Measurements from ENCODE around the gene ESYT2. TPM values are rescaled to one million over a fixed set of nuclear protein-coding genes. Genes with fewer than 3 reads are reported as not detected.

Gene ESYT2
- total and polyA plus RNA-seq, 2 of the 4 experiments (the other 2 are of a cell fraction), result 26.7 to 69.9 TPM

- ChIA-PET POLR2A (ENCODE audit: unreplicated experiment) (no interaction called here), CTCF (interaction anchor here (0.7 kb wide), 1 partner anchor 152 kb away, joined by 3 read pairs; no protein-coding TSS in a partner anchor)
- Histone ChIP-seq H3K36me3 (ENCODE audit: control insufficient read depth, insufficient read depth, low read length) (peaks cover 31% of the 10 kb centered on the region), H3K18ac (ENCODE audit: low read depth, low read length) (no peak overlapping the region), H2BK120ac (ENCODE audit: low read depth, low read length) (no peak overlapping the region), H3K4ac (ENCODE audit: low read depth, low read length) (no peak overlapping the region), H2AK9ac (replicated peaks; ENCODE audit: low read depth, low read length, poor library complexity) (no peak overlapping the region), H3K23ac (ENCODE audit: low read depth, low read length) (no peak overlapping the region), H3K27me3 (ENCODE audit: control insufficient read depth, insufficient read depth, low read length) (no peaks in the 10 kb centered on the region), H4K91ac (ENCODE audit: insufficient read depth, low read depth, low read length) (no peak overlapping the region), H2AFZ (replicated peaks; ENCODE audit: low read length, poor library complexity) (no peak overlapping the region), H3K79me1 (ENCODE audit: low read depth in 1 of 2, low read length in 2 of 2) (peaks cover 0 to 3% of the 10 kb centered on the region in 2 experiments; a peak in 2 of 4 replicates), H2BK5ac (ENCODE audit: low read depth, low read length, poor library complexity, severe bottlenecking) (no peak overlapping the region), H2BK20ac (ENCODE audit: low read depth, low read length) (no peak overlapping the region), H3K14ac (replicated peaks; ENCODE audit: low read depth, low read length) (no peak overlapping the region), H4K20me1 (ENCODE audit: insufficient read depth, low read length) (no peaks in the 10 kb centered on the region), H3K4me3 (ENCODE audit: insufficient read depth, low read depth, low read length) (no peak overlapping the region), H4K5ac (ENCODE audit: low read depth, low read length) (no peak overlapping the region), H3K4me2 (ENCODE audit: low read depth, low read length) (no peak overlapping the region), H3K9me3 (ENCODE audit: control insufficient read depth, insufficient read depth, low read length) (no peaks in the 10 kb centered on the region), H4K8ac (ENCODE audit: low read depth in 2 of 2, low read length in 2 of 2) (no peak overlapping the region), H2BK15ac (ENCODE audit: low read depth, low read length) (no peak overlapping the region), H3K56ac (ENCODE audit: extremely low read depth, insufficient read depth, low read length) (no peak overlapping the region), H3K9ac (ENCODE audit: low read depth, low read length) (no peak overlapping the region), H3K27ac (ENCODE audit: insufficient read depth, low read length) (no peak overlapping the region), H3K9me1 (ENCODE audit: insufficient read depth, low read length) (peaks cover 10% of the 10 kb centered on the region; the same call in 1 of the 2 replicates), H2AK5ac (ENCODE audit: low read depth, low read length) (no peak overlapping the region), H3K4me1 (ENCODE audit: control insufficient read depth, insufficient read depth, low read length) (peaks cover 2% of the 10 kb centered on the region; the same call in 1 of the 2 replicates)
- in situ Hi-C loops (cut with MboI; ENCODE audit: low sequenced_read_pairs) (no loop called here), intact Hi-C loops (cut with micrococcal nuclease) (no loop called here), dilution Hi-C loops (cut with HindIII; ENCODE audit: low sequenced_read_pairs, unreplicated experiment) (no loop called here)
- DNase-seq (no peak), ATAC-seq (ENCODE audit: low read depth) (peak; percentile 30; the same call in 1 of the 2 replicates)
- BruUV-seq (replicated peaks), result no TSS peak
- TF ChIP-seq RCOR1 (IDR thresholded peaks at IDR 0.05; ENCODE audit: insufficient replicate concordance, low read length) (no peak), SMC3 (IDR thresholded peaks at IDR 0.05; ENCODE audit: low read depth, low read length) (no peak), RFX5 (IDR thresholded peaks at IDR 0.05; ENCODE audit: low read depth, low read length) (no peak), NFE2L2 (IDR thresholded peaks at IDR 0.05; ENCODE audit: low read depth, low read length) (no peak), BHLHE40 (IDR thresholded peaks at IDR 0.05; ENCODE audit: low read depth, low read length) (no peak), ELK1 (IDR thresholded peaks at IDR 0.05; ENCODE audit: borderline replicate concordance, low read depth, low read length) (no peak), FOS (IDR thresholded peaks at IDR 0.05; ENCODE audit: low read depth, low read length) (no peak), MAFK (IDR thresholded peaks at IDR 0.05; ENCODE audit: low read depth, low read length) (no peak), CTCF (conservative IDR thresholded peaks at IDR 0.05; ENCODE audit: low read depth, low read length) (no peak)
- 100% methylated on average over 1 of the region's 10 CpGs; no CpG with 5 or more reads in 1 of the 2 experiments for WGBS, 2 experiments (ENCODE audit: extremely low coverage in 2 of 2, insufficient read length in 1 of 2)
Observed at GRCh38 chr7:158732494-158733219, 96.7 kb downstream of the ESYT2 start.
